ENCODE data around the gene FBH1. TPM values are rescaled to one million over a fixed set of nuclear protein-coding genes. Genes with fewer than 3 reads are reported as not detected.
"Not testable (repeated sequence)": the region's sequence is repeated elsewhere in the genome, so short reads cannot be mapped to it uniquely, and the experiment has no call there.

Gene FBH1
- total RNA-seq, result 67.1 and 68.9 TPM in 2 replicates

- intact Hi-C loops (cut with micrococcal nuclease), result loop anchor here (1.0 to 10.0 kb wide), 12 partner anchors 17 to 1897 kb away; partner anchors contain the start of genes ATP5F1C, GDI2, KIN and TASOR2
These were observed at the start of gene FBH1, which contains the start of gene ANKRD16 for GRCh38 chr10:5889624-5890451. Gene FBH1 (plus strand): TSS chr10:5890243. CDS start chr10:5890346, 103 bp downstream. Gene ANKRD16 (minus strand): TSS chr10:5889893. CDS start chr10:5889354, 539 bp downstream.

GRCh38 chr10:5840314-5841307 is 49.4 kb upstream of the FBH1 start:
- intact Hi-C loops (cut with micrococcal nuclease), result no loop called here

GRCh38 chr10:5841965-5842364 is 48.1 kb upstream of the FBH1 start:
- intact Hi-C loops (cut with micrococcal nuclease), result no loop called here

GRCh38 chr10:5843686-5844344 is 46.2 kb upstream of the FBH1 start:
- intact Hi-C loops (cut with micrococcal nuclease), result no loop called here

GRCh38 chr10:5844345-5845055 is 45.5 kb upstream of the FBH1 start:
- intact Hi-C loops (cut with micrococcal nuclease), result no loop called here

- intact Hi-C loops (cut with micrococcal nuclease), result not testable (repeated sequence)
These were observed 43.4 kb upstream of the FBH1 start for GRCh38 chr10:5846667-5847066.

GRCh38 chr10:5854131-5854475 is 35.9 kb upstream of the FBH1 start:
- intact Hi-C loops (cut with micrococcal nuclease), result no loop called here

- intact Hi-C loops (cut with micrococcal nuclease), result no loop called here
These were observed 33.9 kb upstream of the FBH1 start for GRCh38 chr10:5855979-5856700.

- intact Hi-C loops (cut with micrococcal nuclease), result no loop called here
These were observed 33.4 kb upstream of the FBH1 start for GRCh38 chr10:5856701-5857004.

GRCh38 chr10:5858811-5859210 is 31.2 kb upstream of the FBH1 start:
- intact Hi-C loops (cut with micrococcal nuclease), result no loop called here

GRCh38 chr10:5860066-5860465 is 30.0 kb upstream of the FBH1 start:
- intact Hi-C loops (cut with micrococcal nuclease), result no loop called here

GRCh38 chr10:5862360-5862961 is 27.6 kb upstream of the FBH1 start:
- intact Hi-C loops (cut with micrococcal nuclease), result no loop called here

GRCh38 chr10:5862981-5863685 is 26.9 kb upstream of the FBH1 start:
- intact Hi-C loops (cut with micrococcal nuclease), result not testable (repeated sequence)

- intact Hi-C loops (cut with micrococcal nuclease), result not testable (repeated sequence)
These were observed 23.5 kb upstream of the FBH1 start for GRCh38 chr10:5866451-5867081.

GRCh38 chr10:5867091-5867615 is 22.9 kb upstream of the FBH1 start:
- intact Hi-C loops (cut with micrococcal nuclease), result not testable (repeated sequence)

GRCh38 chr10:5868383-5868782 is 21.7 kb upstream of the FBH1 start:
- intact Hi-C loops (cut with micrococcal nuclease), result not testable (repeated sequence)

GRCh38 chr10:5869156-5869555 is 20.9 kb upstream of the FBH1 start:
- intact Hi-C loops (cut with micrococcal nuclease), result no loop called here

- intact Hi-C loops (cut with micrococcal nuclease), result loop anchor here (5.0 kb wide), 1 partner anchor 1054 kb away; no protein-coding TSS in a partner anchor
These were observed 18.4 kb upstream of the FBH1 start for GRCh38 chr10:5871596-5871995.

Measured in T-helper 1 cell treated with Interleukin-12 subunit alpha and Interleukin-12 subunit beta and Interleukin-4 antibody, amounts not matched to agents 30 ng/mL and 1 ng/mL, for 36 hours (primary cell).